ENCODE measurements around the gene BCAS4. TPM values are rescaled to one million over a fixed set of nuclear protein-coding genes. Genes with fewer than 3 reads are reported as not detected.
A peak's percentile ranks its signal among the peaks of the same experiment; 100 is the strongest.

Gene BCAS4
- total and polyA plus RNA-seq, 3 experiments from 2014 or later, result 23.3 to 29.3 (median 25.0) TPM

GRCh38 chr20:50911716-50912115 lies 116.9 kb downstream of the BCAS4 start:
- no peaks in the 10 kb centered on the region for H3K27me3 ChIP-seq (ENCODE audit: insufficient read depth, low read length, poor library complexity, severe bottlenecking)
- DNase-seq, result no peak
- no peaks in the 10 kb centered on the region for H3K9me3 Mint-ChIP-seq
- H3K27ac Mint-ChIP-seq, result peak overlapping the region in 6 of 8 donors; percentile 19 to 85 (median 76)
- H3K4me3 ChIP-seq (ENCODE audit: low read length), result no peak overlapping the region
- H3K36me3 ChIP-seq (ENCODE audit: insufficient read depth, low read length), result no peaks in the 10 kb centered on the region
- H3K36me3 Mint-ChIP-seq, result peaks cover 0 to 32% (median 4%) of the 10 kb centered on the region in 3 donors
- H3K4me3 Mint-ChIP-seq, result peak overlapping the region in 3 of 7 donors; percentile 28 to 53 (median 47)
- no peaks in the 10 kb centered on the region for H3K9me3 ChIP-seq (ENCODE audit: low read length)
- ChIA-PET CTCF (interaction anchor here (0.9 to 2.2 kb wide), 4 partner anchors 11 to 117 kb away, joined by 3 to 7 read pairs (median 4); no protein-coding TSS in a partner anchor), POLR2A (interaction anchor here (1.2 kb wide), 1 partner anchor 14 kb away, joined by 4 read pairs; no protein-coding TSS in a partner anchor)
- H3K4me1 Mint-ChIP-seq, result peaks cover 70 to 88% (median 86%) of the 10 kb centered on the region in 3 donors
- no peaks in the 10 kb centered on the region for H3K27me3 Mint-ChIP-seq
- H3K4me1 ChIP-seq (ENCODE audit: insufficient read depth, low read length), result peaks cover 49% of the 10 kb centered on the region
- H3K27ac ChIP-seq (ENCODE audit: low read depth, low read length), result no peak overlapping the region

- Mint-ChIP-seq H3K4me3 (peak overlapping the region in 4 of 7 donors; percentile 15 to 51 (median 46)), H3K27ac (peak overlapping the region in 7 of 8 donors; percentile 29 to 83 (median 64)), H3K36me3 (peaks cover 0 to 37% (median 4%) of the 10 kb centered on the region in 3 donors), H3K4me1 (peaks cover 81 to 93% (median 93%) of the 10 kb centered on the region in 3 donors), H3K9me3 (no peaks in the 10 kb centered on the region), H3K27me3 (no peaks in the 10 kb centered on the region)
- Histone ChIP-seq H3K27me3 (ENCODE audit: insufficient read depth, low read length, poor library complexity, severe bottlenecking) (no peaks in the 10 kb centered on the region), H3K4me1 (ENCODE audit: insufficient read depth, low read length) (peaks cover 70% of the 10 kb centered on the region), H3K4me3 (ENCODE audit: low read length) (no peak overlapping the region), H3K27ac (ENCODE audit: low read depth, low read length) (no peak overlapping the region), H3K9me3 (ENCODE audit: low read length) (no peaks in the 10 kb centered on the region), H3K36me3 (ENCODE audit: insufficient read depth, low read length) (no peaks in the 10 kb centered on the region)
- ChIA-PET CTCF (interaction anchor here (1.6 to 5.2 kb wide), 2 partner anchors 15 to 17 kb away, joined by 4 to 32 read pairs; partner anchors contain the start of gene ADNP), POLR2A (no interaction called here)
- no peak for DNase-seq
These were observed 119.0 kb downstream of the BCAS4 start for GRCh38 chr20:50913690-50914375.

- H3K27me3 Mint-ChIP-seq, result no peaks in the 10 kb centered on the region
- peaks cover 70% of the 10 kb centered on the region for H3K4me1 ChIP-seq (ENCODE audit: insufficient read depth, low read length)
- H3K36me3 Mint-ChIP-seq, result peaks cover 0 to 41% (median 7%) of the 10 kb centered on the region in 3 donors
- no peaks in the 10 kb centered on the region for H3K9me3 Mint-ChIP-seq
- no peak overlapping the region for H3K27ac ChIP-seq (ENCODE audit: low read depth, low read length)
- H3K4me3 ChIP-seq (ENCODE audit: low read length), result no peak overlapping the region
- H3K27ac Mint-ChIP-seq, result peak overlapping the region in 7 of 8 donors; percentile 19 to 80 (median 41)
- DNase-seq, result no peak
- no peaks in the 10 kb centered on the region for H3K9me3 ChIP-seq (ENCODE audit: low read length)
- H3K27me3 ChIP-seq (ENCODE audit: insufficient read depth, low read length, poor library complexity, severe bottlenecking), result no peaks in the 10 kb centered on the region
- peak overlapping the region in 2 of 7 donors; percentile 31 to 35 for H3K4me3 Mint-ChIP-seq
- ChIA-PET POLR2A (interaction anchor here (0.6 to 0.9 kb wide), 2 partner anchors 16 to 30 kb away, joined by 3 read pairs; partner anchors contain the start of gene ADNP), CTCF (interaction anchor here (1.3 to 5.2 kb wide), 4 partner anchors 8 to 121 kb away, joined by 3 to 32 read pairs (median 10); partner anchors contain the start of genes ADNP and BCAS4)
- H3K36me3 ChIP-seq (ENCODE audit: insufficient read depth, low read length), result no peaks in the 10 kb centered on the region
- H3K4me1 Mint-ChIP-seq, result peaks cover 80 to 94% (median 92%) of the 10 kb centered on the region in 3 donors
These were observed 120.6 kb downstream of the BCAS4 start for GRCh38 chr20:50915424-50915823.

GRCh38 chr20:50916257-50916656 lies 121.4 kb downstream of the BCAS4 start:
- CTCF ChIA-PET, result interaction anchor here (1.1 to 5.2 kb wide), 5 partner anchors 7 to 126 kb away, joined by 3 to 32 read pairs (median 7); partner anchors contain the start of genes ADNP and BCAS4
- POLR2A ChIA-PET, result interaction anchor here (0.6 kb wide), 1 partner anchor 14 kb away, joined by 3 read pairs; no protein-coding TSS in a partner anchor
- peak overlapping the region in 6 of 8 donors; percentile 9 to 73 (median 59) for H3K27ac Mint-ChIP-seq
- no peaks in the 10 kb centered on the region for H3K36me3 ChIP-seq (ENCODE audit: insufficient read depth, low read length)
- no peaks in the 10 kb centered on the region for H3K27me3 Mint-ChIP-seq
- no peaks in the 10 kb centered on the region for H3K9me3 ChIP-seq (ENCODE audit: low read length)
- H3K36me3 Mint-ChIP-seq, result peaks cover 0 to 44% (median 7%) of the 10 kb centered on the region in 3 donors
- peaks cover 82 to 94% (median 92%) of the 10 kb centered on the region in 3 donors for H3K4me1 Mint-ChIP-seq
- H3K4me3 Mint-ChIP-seq, result peak overlapping the region in 1 of 7 donors; percentile 50
- H3K4me3 ChIP-seq (ENCODE audit: low read length), result no peak overlapping the region
- no peak for DNase-seq
- no peaks in the 10 kb centered on the region for H3K9me3 Mint-ChIP-seq
- peaks cover 67% of the 10 kb centered on the region for H3K4me1 ChIP-seq (ENCODE audit: insufficient read depth, low read length)
- no peaks in the 10 kb centered on the region for H3K27me3 ChIP-seq (ENCODE audit: insufficient read depth, low read length, poor library complexity, severe bottlenecking)
- H3K27ac ChIP-seq (ENCODE audit: low read depth, low read length), result no peak overlapping the region

- Mint-ChIP-seq H3K4me3 (peak overlapping the region in 5 of 7 donors; percentile 31 to 62 (median 39)), H3K36me3 (peaks cover 0 to 39% (median 7%) of the 10 kb centered on the region in 3 donors), H3K27me3 (no peaks in the 10 kb centered on the region), H3K4me1 (peaks cover 81 to 94% (median 92%) of the 10 kb centered on the region in 3 donors), H3K9me3 (no peaks in the 10 kb centered on the region), H3K27ac (peak overlapping the region in 7 of 8 donors; percentile 9 to 86 (median 70))
- Histone ChIP-seq H3K9me3 (ENCODE audit: low read length) (no peaks in the 10 kb centered on the region), H3K27me3 (ENCODE audit: insufficient read depth, low read length, poor library complexity, severe bottlenecking) (no peaks in the 10 kb centered on the region), H3K36me3 (ENCODE audit: insufficient read depth, low read length) (no peaks in the 10 kb centered on the region), H3K4me3 (ENCODE audit: low read length) (no peak overlapping the region), H3K27ac (ENCODE audit: low read depth, low read length) (no peak overlapping the region), H3K4me1 (ENCODE audit: insufficient read depth, low read length) (peaks cover 67% of the 10 kb centered on the region)
- DNase-seq, result no peak
- ChIA-PET POLR2A (interaction anchor here (0.6 kb wide), 1 partner anchor 13 kb away, joined by 3 read pairs; no protein-coding TSS in a partner anchor), CTCF (interaction anchor here (1.1 to 5.2 kb wide), 4 partner anchors 12 to 126 kb away, joined by 3 to 32 read pairs (median 10); partner anchors contain the start of genes ADNP and BCAS4)
These were observed 122.1 kb downstream of the BCAS4 start for GRCh38 chr20:50916934-50917333.

- Mint-ChIP-seq H3K4me1 (peaks cover 80 to 93% (median 90%) of the 10 kb centered on the region in 3 donors), H3K4me3 (peak overlapping the region in 1 of 7 donors; percentile 11), H3K36me3 (peaks cover 0 to 42% (median 6%) of the 10 kb centered on the region in 3 donors), H3K27me3 (no peaks in the 10 kb centered on the region), H3K27ac (peak overlapping the region in 3 of 8 donors; percentile 62 to 95 (median 66)), H3K9me3 (no peaks in the 10 kb centered on the region)
- Histone ChIP-seq H3K4me3 (ENCODE audit: low read length) (no peak overlapping the region), H3K4me1 (ENCODE audit: insufficient read depth, low read length) (peaks cover 70% of the 10 kb centered on the region), H3K36me3 (ENCODE audit: insufficient read depth, low read length) (peaks cover 4% of the 10 kb centered on the region), H3K27me3 (ENCODE audit: insufficient read depth, low read length, poor library complexity, severe bottlenecking) (no peaks in the 10 kb centered on the region), H3K9me3 (ENCODE audit: low read length) (no peaks in the 10 kb centered on the region), H3K27ac (ENCODE audit: low read depth, low read length) (no peak overlapping the region)
- CTCF ChIA-PET, result interaction anchor here (1.5 to 1.6 kb wide), 2 partner anchors 11 to 124 kb away, joined by 5 to 10 read pairs; partner anchors contain the start of gene BCAS4
- POLR2A ChIA-PET, result no interaction called here
- DNase-seq, result no peak
These were observed 123.5 kb downstream of the BCAS4 start for GRCh38 chr20:50918403-50918802.

- POLR2A ChIA-PET, result interaction anchor here (1.2 kb wide), 1 partner anchor 9 kb away, joined by 9 read pairs; no protein-coding TSS in a partner anchor
These were observed 124.7 kb downstream of the BCAS4 start for GRCh38 chr20:50919567-50919966.

More at GRCh38 chr20:50919567-50919966, 124.7 kb downstream of the BCAS4 start:
- Histone ChIP-seq H3K4me1 (ENCODE audit: insufficient read depth, low read length) (peaks cover 66% of the 10 kb centered on the region), H3K9me3 (ENCODE audit: low read length) (no peaks in the 10 kb centered on the region), H3K27me3 (ENCODE audit: insufficient read depth, low read length, poor library complexity, severe bottlenecking) (no peaks in the 10 kb centered on the region), H3K27ac (ENCODE audit: low read depth, low read length) (no peak overlapping the region), H3K36me3 (ENCODE audit: insufficient read depth, low read length) (peaks cover 4% of the 10 kb centered on the region), H3K4me3 (ENCODE audit: low read length) (no peak overlapping the region)
- Mint-ChIP-seq H3K4me3 (peak overlapping the region in 3 of 7 donors; percentile 8 to 45 (median 29)), H3K9me3 (no peaks in the 10 kb centered on the region), H3K4me1 (peaks cover 79 to 93% (median 89%) of the 10 kb centered on the region in 3 donors), H3K27ac (peak overlapping the region in 5 of 8 donors; percentile 5 to 90 (median 80)), H3K36me3 (peaks cover 0 to 40% (median 6%) of the 10 kb centered on the region in 3 donors), H3K27me3 (no peaks in the 10 kb centered on the region)
- CTCF ChIA-PET, result interaction anchor here (1.5 to 1.6 kb wide), 2 partner anchors 10 to 125 kb away, joined by 5 to 10 read pairs; partner anchors contain the start of gene BCAS4
- no peak for DNase-seq

All from CD8-positive, alpha-beta memory T cell (primary cell).